ENCODE measurements around the gene INAVA.

- TF ChIP-seq CTCF (conservative IDR thresholded peaks at IDR 0.05; ENCODE audit: low read depth in 2 of 2) (no peak), ZNF331 (CRISPR knock-in tag; IDR thresholded peaks at IDR 0.05; ENCODE audit: low read depth) (no peak), REST (IDR thresholded peaks at IDR 0.05; ENCODE audit: unreplicated experiment) (no peak), EZH2phosphoT487 (IDR thresholded peaks at IDR 0.05; ENCODE audit: unreplicated experiment) (no peak), POLR2AphosphoS5 (IDR thresholded peaks at IDR 0.05; ENCODE audit: low read depth) (no peak)
These were observed 28.9 kb downstream of the INAVA start for GRCh38 chr1:200923601-200924000.
